ENCODE results near the gene TMC2.

DNA sequence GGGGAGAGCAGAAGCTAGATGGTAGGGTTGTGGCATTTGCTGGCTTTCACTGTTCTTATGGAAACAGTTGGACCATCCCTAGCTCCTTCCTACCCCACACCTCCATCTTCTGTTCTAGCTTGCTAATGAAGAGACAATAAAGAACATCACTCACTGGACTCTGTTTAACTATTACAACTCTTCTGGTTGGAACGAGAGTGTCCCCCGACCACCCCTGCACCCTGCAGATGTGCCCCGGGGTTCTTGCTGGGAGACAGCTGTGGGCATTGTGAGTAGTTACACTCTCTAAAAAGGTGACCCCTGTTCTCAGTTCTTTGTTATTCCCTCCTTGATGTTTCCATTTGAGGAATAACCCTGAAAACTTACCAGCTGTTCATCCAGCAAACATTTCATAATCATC is 75.7 kb downstream of the TMC2 start:
- TF ChIP-seq POLR2A (IDR thresholded peaks at IDR 0.05) = no peak
- TF ChIP-seq, protein P1, sequence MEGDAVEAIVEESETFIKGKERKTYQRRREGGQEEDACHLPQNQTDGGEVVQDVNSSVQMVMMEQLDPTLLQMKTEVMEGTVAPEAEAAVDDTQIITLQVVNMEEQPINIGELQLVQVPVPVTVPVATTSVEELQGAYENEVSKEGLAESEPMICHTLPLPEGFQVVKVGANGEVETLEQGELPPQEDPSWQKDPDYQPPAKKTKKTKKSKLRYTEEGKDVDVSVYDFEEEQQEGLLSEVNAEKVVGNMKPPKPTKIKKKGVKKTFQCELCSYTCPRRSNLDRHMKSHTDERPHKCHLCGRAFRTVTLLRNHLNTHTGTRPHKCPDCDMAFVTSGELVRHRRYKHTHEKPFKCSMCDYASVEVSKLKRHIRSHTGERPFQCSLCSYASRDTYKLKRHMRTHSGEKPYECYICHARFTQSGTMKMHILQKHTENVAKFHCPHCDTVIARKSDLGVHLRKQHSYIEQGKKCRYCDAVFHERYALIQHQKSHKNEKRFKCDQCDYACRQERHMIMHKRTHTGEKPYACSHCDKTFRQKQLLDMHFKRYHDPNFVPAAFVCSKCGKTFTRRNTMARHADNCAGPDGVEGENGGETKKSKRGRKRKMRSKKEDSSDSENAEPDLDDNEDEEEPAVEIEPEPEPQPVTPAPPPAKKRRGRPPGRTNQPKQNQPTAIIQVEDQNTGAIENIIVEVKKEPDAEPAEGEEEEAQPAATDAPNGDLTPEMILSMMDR (IDR thresholded peaks at IDR 0.05) = no peak

All from breast epithelium (tissue), 3 donors.